GM18511 (cell line): Measurements from ENCODE around the gene SLC26A3.
"Not testable (repeated sequence)": the region's sequence is repeated elsewhere in the genome, so short reads cannot be mapped to it uniquely, and the experiment has no call there.

Source experiments
- ATAC-seq: cut with Tn5 transposase; IDR thresholded peaks from one replicate; pipeline ENCODE4 v1.9.1; 2021; ENCODE audit warnings: mild to moderate bottlenecking, moderate library complexity; ENCODE audit not compliant: unreplicated experiment

SLC26A3 gene

GRCh38 chr7:107803009-107803610, at the start of gene SLC26A3:
Gene SLC26A3, minus strand, starts transcription at chr7:107803223. Its CDS starts 8,714 bp downstream, at chr7:107794509.
- ATAC-seq, result no peak

- no peak for ATAC-seq
Measured at GRCh38 chr7:107850643-107851042, 47.6 kb upstream of the SLC26A3 start.

- no peak for ATAC-seq
Measured at GRCh38 chr7:107850216-107850615, 47.2 kb upstream of the SLC26A3 start.

GRCh38 chr7:107848211-107848610, 45.2 kb upstream of the SLC26A3 start:
- not testable (repeated sequence) for ATAC-seq

- ATAC-seq, result not testable (repeated sequence)
Measured at GRCh38 chr7:107847836-107848175, 44.8 kb upstream of the SLC26A3 start.

GRCh38 chr7:107847168-107847835, 44.3 kb upstream of the SLC26A3 start:
- no peak for ATAC-seq

- ATAC-seq, result no peak
Measured at GRCh38 chr7:107846324-107846723, 43.3 kb upstream of the SLC26A3 start.

- ATAC-seq, result no peak
Measured at GRCh38 chr7:107843184-107843583, 40.2 kb upstream of the SLC26A3 start.

- no peak for ATAC-seq
Measured at GRCh38 chr7:107842213-107842612, 39.2 kb upstream of the SLC26A3 start.

GRCh38 chr7:107838816-107839565, 36.0 kb upstream of the SLC26A3 start:
- ATAC-seq, result no peak

- no peak for ATAC-seq
Measured at GRCh38 chr7:107838024-107838601, 35.1 kb upstream of the SLC26A3 start.

GRCh38 chr7:107837145-107837512, 34.1 kb upstream of the SLC26A3 start:
- no peak for ATAC-seq

- ATAC-seq, result no peak
Measured at GRCh38 chr7:107836237-107837144, 33.5 kb upstream of the SLC26A3 start.

GRCh38 chr7:107834401-107834800, 31.4 kb upstream of the SLC26A3 start:
- ATAC-seq, result no peak

- ATAC-seq, result no peak
Measured at GRCh38 chr7:107833684-107834106, 30.7 kb upstream of the SLC26A3 start.

GRCh38 chr7:107830420-107830819, 27.4 kb upstream of the SLC26A3 start:
- ATAC-seq, result no peak

- no peak for ATAC-seq
Measured at GRCh38 chr7:107828540-107828939, 25.5 kb upstream of the SLC26A3 start.

- ATAC-seq, result no peak
Measured at GRCh38 chr7:107827501-107827900, 24.5 kb upstream of the SLC26A3 start.

- ATAC-seq, result no peak
Measured at GRCh38 chr7:107826451-107826850, 23.4 kb upstream of the SLC26A3 start.

- ATAC-seq, result no peak
Measured at GRCh38 chr7:107824858-107825257, 21.8 kb upstream of the SLC26A3 start.

GRCh38 chr7:107818622-107819021, 15.6 kb upstream of the SLC26A3 start:
- no peak for ATAC-seq
